B cell (primary cell): ENCODE measurements around the gene SLC39A8. TPM values are rescaled to one million over a fixed set of nuclear protein-coding genes. Genes with fewer than 3 reads are reported as not detected.

Experiments
- ATAC-seq: fragments of 200-7000 bp; cut with Tn5 transposase; one replicate; pipeline ENCODE4 v1.10.0; 2021; ENCODE audit warnings: low read depth, mild to moderate bottlenecking, moderate number of reproducible peaks, moderate library complexity
- CTCF ChIA-PET: fragments of 350-600 bp; sonication (Branson Sonifier 250); formaldehyde crosslinking; loops from one replicate; lab custom pipeline; 2021; ENCODE audit warnings: antibody characterized with exemption, inconsistent platforms; lab: Charles Lee
- POLR2A ChIA-PET: fragments of 350-600 bp; sonication (Branson Sonifier 250); formaldehyde crosslinking; loops from one replicate; lab custom pipeline; 2021; ENCODE audit warnings: antibody characterized with exemption; lab: Charles Lee
- DNase-seq: peaks from one replicate; pipeline ENCODE4 v3.0.0; 2013
- H2AFZ ChIP-seq: 2 replicates; pipeline ENCODE4 v1.6.1; 2012; ENCODE audit warnings: mild to moderate bottlenecking, low read depth, low read length; ENCODE audit not compliant: insufficient read depth, poor library complexity, severe bottlenecking
- H3K27ac ChIP-seq, 2 donors: 1 replicate in 1 of 2; 2 replicates in 1 of 2; pipeline ENCODE4 v1.5.1; 2012 to 2013; ENCODE audit warnings: low read length in 2 of 2, mild to moderate bottlenecking in 2 of 2, moderate library complexity in 1 of 2
- H3K27me3 ChIP-seq, 4 experiments: fragments of 200-600 bp in 1 of 4; sonication (generic) in 1 of 4; replicated peaks in 1 of 4; 1 replicate in 2 of 4; 2 replicates in 2 of 4; pipeline versions ENCODE4 v1.6.1 to v1.7.0; 2013 to 2016; ENCODE audit warnings: low read length in 3 of 4, mild to moderate bottlenecking in 2 of 4, mixed read lengths in 1 of 4, moderate library complexity in 1 of 4; ENCODE audit not compliant: insufficient read depth in 4 of 4, control insufficient read depth in 3 of 4; ENCODE audit errors: control extremely low read depth in 1 of 4
- H3K36me3 ChIP-seq, 2 experiments: replicated peaks in 1 of 2; 1 replicate in 1 of 2; 2 replicates in 1 of 2; pipeline versions ENCODE4 v1.6.1 to v1.7.1; 2013; ENCODE audit warnings: low read length in 1 of 2; ENCODE audit not compliant: insufficient read depth in 2 of 2, control insufficient read depth in 1 of 2; ENCODE audit errors: control extremely low read depth in 1 of 2, extremely low read depth in 1 of 2
- H3K4me1 ChIP-seq, 2 donors: fragments of 200-600 bp in 1 of 2; sonication (generic) in 1 of 2; 1 replicate in 1 of 2; 2 replicates in 1 of 2; pipeline versions ENCODE4 v1.5.1 to v1.6.1; 2013 to 2017; ENCODE audit warnings: low read length in 2 of 2; ENCODE audit not compliant: control insufficient read depth in 2 of 2, insufficient read depth in 2 of 2
- H3K4me2 ChIP-seq: replicated peaks from 2 replicates; pipeline ENCODE3; 2012; ENCODE audit warnings: mild to moderate bottlenecking, low read depth, low read length; ENCODE audit not compliant: poor library complexity, severe bottlenecking
- H3K4me3 ChIP-seq, 5 experiments: fragments of 200-600 bp in 1 of 5; sonication (generic) in 1 of 5; 1 replicate in 3 of 5; 2 replicates in 2 of 5; pipeline versions ENCODE4 v1.5.1 to v1.7.0; 2011 to 2016; ENCODE audit warnings: low read length in 4 of 5, mild to moderate bottlenecking in 4 of 5, low read depth in 2 of 5, control low read depth in 1 of 5, moderate library complexity in 1 of 5; ENCODE audit not compliant: insufficient read depth in 1 of 5; ENCODE audit errors: control extremely low read depth in 1 of 5, extremely low read depth in 1 of 5
- H3K79me2 ChIP-seq: fragments of 200-600 bp; sonication (generic); one replicate; pipeline ENCODE4 v1.6.0; 2016; ENCODE audit warnings: low read length; ENCODE audit not compliant: control insufficient read depth, insufficient read depth
- H3K9ac ChIP-seq: fragments of 200-600 bp; sonication (generic); 2 replicates; pipeline ENCODE4 v1.6.1; 2017; ENCODE audit warnings: mild to moderate bottlenecking, low read length, moderate library complexity
- H3K9me3 ChIP-seq, 3 donors: one replicate each; pipeline versions ENCODE4 v1.6.1 to v1.7.1; 2013; ENCODE audit warnings: low read length in 2 of 3; ENCODE audit not compliant: control insufficient read depth in 2 of 3, insufficient read depth in 1 of 3; ENCODE audit errors: control extremely low read depth in 1 of 3
- H4K20me1 ChIP-seq: 2 replicates; pipeline ENCODE4 v1.6.0; 2012; ENCODE audit warnings: mild to moderate bottlenecking, low read length; ENCODE audit not compliant: insufficient read depth, control insufficient read depth, poor library complexity, severe bottlenecking
- H3K27ac Mint-ChIP-seq: one replicate; pipeline ENCODE4 v1.8.0; 2021; ENCODE audit warnings: mixed read lengths
- H3K27me3 Mint-ChIP-seq: one replicate; pipeline ENCODE4 v1.8.0; 2021; ENCODE audit warnings: mixed read lengths
- H3K4me1 Mint-ChIP-seq: one replicate; pipeline ENCODE4 v1.8.0; 2021; ENCODE audit warnings: mixed read lengths
- H3K4me3 Mint-ChIP-seq: one replicate; pipeline ENCODE4 v1.8.0; 2021; ENCODE audit warnings: mixed read lengths
- H3K9me3 Mint-ChIP-seq: one replicate; pipeline ENCODE4 v1.8.0; 2022; ENCODE audit warnings: mixed read lengths; ENCODE audit not compliant: insufficient read depth
- CTCF ChIP-seq: fragments of 200-600 bp; IDR thresholded peaks from one replicate; pipeline ENCODE4 v1.8.0; 2022; ENCODE audit warnings: antibody characterized with exemption, mild to moderate bottlenecking
- EZH2 ChIP-seq: IDR thresholded peaks from 2 replicates; pipeline ENCODE4 v1.6.1; 2012; ENCODE audit warnings: borderline replicate concordance, low read depth, mild to moderate bottlenecking, moderate library complexity, low read length; ENCODE audit not compliant: insufficient read depth, poor library complexity, severe bottlenecking
- WGBS: methylation state at CpG from one replicate; pipeline ENCODE4 v1.1.5; 2013; ENCODE audit warnings: missing lambda C conversion rate; ENCODE audit not compliant: insufficient coverage; 5-methylcytosine and 5-hydroxymethylcytosine counted together
- intact Hi-C: fragments of 100-400 bp; cut with micrococcal nuclease; formaldehyde crosslinking; loops from one replicate; pipeline ENCODE4 v1.10.0; 2022
- polyA plus RNA-seq: library from polyadenylated mRNA; depleted of rRNA; stranded (reverse); fragments of >200 nt; gene quantifications from 2 replicates; pipeline ENCODE4 v1.2.3, GENCODE V29; 2012
- total RNA-seq, 2 donors: library from RNA; stranded (reverse); fragments of 120-200 nt in 1 of 2; gene quantifications; 1 replicate in 1 of 2; 2 replicates in 1 of 2; pipeline versions ENCODE4 v1.2.3 to v1.2.4, GENCODE V29; 2013 to 2022

The SLC39A8 gene
- total and polyA plus RNA-seq, 2 donors (not counting 1 experiment from before 2014, with no cell fraction given), result 2.4 to 8.4 TPM

GRCh38 chr4:102222838-102223409, 122.4 kb downstream of the SLC39A8 start:
- CTCF ChIA-PET, result no interaction called here
- peaks cover 2% of the 10 kb centered on the region for H3K9me3 Mint-ChIP-seq
- no peaks in the 10 kb centered on the region for H3K9me3 ChIP-seq
- H3K9ac ChIP-seq, result no peak overlapping the region
- no peak overlapping the region for H3K4me3 Mint-ChIP-seq
- H4K20me1 ChIP-seq, result no peaks in the 10 kb centered on the region
- DNase-seq, result no peak
- no peak overlapping the region for H2AFZ ChIP-seq
- H3K36me3 ChIP-seq, result no peaks in the 10 kb centered on the region
- H3K4me1 Mint-ChIP-seq, result no peaks in the 10 kb centered on the region
- no peaks in the 10 kb centered on the region for H3K4me1 ChIP-seq
- POLR2A ChIA-PET, result no interaction called here
- TF ChIP-seq CTCF (no peak), EZH2 (no peak)
- no peak overlapping the region for H3K4me2 ChIP-seq
- H3K79me2 ChIP-seq, result no peaks in the 10 kb centered on the region
- no CpG with 5 or more reads among the region's 1 CpG for WGBS
- no peak overlapping the region for H3K4me3 ChIP-seq
- no peak for ATAC-seq
- no peak overlapping the region for H3K27ac ChIP-seq
- H3K27me3 ChIP-seq, result no peaks in the 10 kb centered on the region
- H3K27ac Mint-ChIP-seq, result no peak overlapping the region
- intact Hi-C loops, result no loop called here
- H3K27me3 Mint-ChIP-seq, result no peaks in the 10 kb centered on the region

GRCh38 chr4:102219129-102219528, 126.2 kb downstream of the SLC39A8 start:
- 92% methylated on average over 3 of the region's 4 CpGs for WGBS

More at GRCh38 chr4:102219129-102219528, 126.2 kb downstream of the SLC39A8 start:
- H3K27ac Mint-ChIP-seq, result no peak overlapping the region
- DNase-seq (no peak), ATAC-seq (no peak)
- no peak for TF ChIP-seq EZH2
- TF ChIP-seq CTCF, result no peak
- Histone ChIP-seq H4K20me1 (no peaks in the 10 kb centered on the region), H3K9me3 (no peaks in the 10 kb centered on the region), H3K4me3 (no peak overlapping the region), H3K79me2 (no peaks in the 10 kb centered on the region), H3K27ac (no peak overlapping the region), H3K4me1 (no peaks in the 10 kb centered on the region), H3K27me3 (peaks cover 0 to 3% (median 1%) of the 10 kb centered on the region in 4 experiments), H2AFZ (no peak overlapping the region), H3K36me3 (no peaks in the 10 kb centered on the region), H3K9ac (no peak overlapping the region), H3K4me2 (no peak overlapping the region)
- no peaks in the 10 kb centered on the region for H3K9me3 Mint-ChIP-seq
- CTCF ChIA-PET, result no interaction called here
- H3K27me3 Mint-ChIP-seq, result peaks cover 13% of the 10 kb centered on the region
- intact Hi-C loops, result no loop called here
- no peak overlapping the region for H3K4me3 Mint-ChIP-seq
- POLR2A ChIA-PET, result no interaction called here
- H3K4me1 Mint-ChIP-seq, result no peaks in the 10 kb centered on the region
